Fibroblast of skin of abdomen (primary cell): ENCODE measurements around the gene RABGGTA.

Source experiments
- DNase-seq: peaks from one replicate; pipeline ENCODE4 v3.0.0-alpha.2; 2013

The RABGGTA gene

DNA sequence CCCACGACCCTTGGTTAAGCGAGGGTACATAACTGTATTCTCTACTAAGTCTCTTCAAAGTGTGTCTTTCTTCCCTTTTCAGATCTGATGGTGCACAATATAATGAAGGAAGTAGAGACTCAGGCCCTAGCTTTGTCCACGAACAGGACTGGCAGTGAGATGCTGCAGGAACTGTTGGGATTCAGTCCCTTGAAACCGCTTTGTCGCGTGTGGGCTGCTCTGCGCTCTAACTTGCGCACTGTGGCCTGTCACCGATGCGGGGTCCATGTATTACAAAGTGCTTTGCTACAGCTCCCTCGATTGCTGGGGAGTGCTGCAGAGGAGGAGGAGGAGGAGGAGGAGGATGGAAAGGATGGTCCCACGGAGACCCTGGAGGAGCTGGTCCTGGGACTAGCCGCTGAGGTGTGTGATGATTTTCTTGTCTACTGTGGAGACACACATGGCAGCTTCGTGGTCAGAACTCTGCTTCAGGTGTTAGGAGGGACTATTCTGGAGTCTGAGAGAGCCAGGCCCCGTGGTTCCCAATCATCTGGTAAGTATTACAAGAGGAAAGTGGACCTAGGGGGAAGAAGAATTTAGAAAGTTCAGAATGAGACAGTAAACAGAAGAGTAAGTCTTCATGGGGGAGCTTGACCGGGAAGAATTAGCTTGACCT lies 29.1 kb upstream of the RABGGTA start:
- DNase-seq, result no peak

DNA sequence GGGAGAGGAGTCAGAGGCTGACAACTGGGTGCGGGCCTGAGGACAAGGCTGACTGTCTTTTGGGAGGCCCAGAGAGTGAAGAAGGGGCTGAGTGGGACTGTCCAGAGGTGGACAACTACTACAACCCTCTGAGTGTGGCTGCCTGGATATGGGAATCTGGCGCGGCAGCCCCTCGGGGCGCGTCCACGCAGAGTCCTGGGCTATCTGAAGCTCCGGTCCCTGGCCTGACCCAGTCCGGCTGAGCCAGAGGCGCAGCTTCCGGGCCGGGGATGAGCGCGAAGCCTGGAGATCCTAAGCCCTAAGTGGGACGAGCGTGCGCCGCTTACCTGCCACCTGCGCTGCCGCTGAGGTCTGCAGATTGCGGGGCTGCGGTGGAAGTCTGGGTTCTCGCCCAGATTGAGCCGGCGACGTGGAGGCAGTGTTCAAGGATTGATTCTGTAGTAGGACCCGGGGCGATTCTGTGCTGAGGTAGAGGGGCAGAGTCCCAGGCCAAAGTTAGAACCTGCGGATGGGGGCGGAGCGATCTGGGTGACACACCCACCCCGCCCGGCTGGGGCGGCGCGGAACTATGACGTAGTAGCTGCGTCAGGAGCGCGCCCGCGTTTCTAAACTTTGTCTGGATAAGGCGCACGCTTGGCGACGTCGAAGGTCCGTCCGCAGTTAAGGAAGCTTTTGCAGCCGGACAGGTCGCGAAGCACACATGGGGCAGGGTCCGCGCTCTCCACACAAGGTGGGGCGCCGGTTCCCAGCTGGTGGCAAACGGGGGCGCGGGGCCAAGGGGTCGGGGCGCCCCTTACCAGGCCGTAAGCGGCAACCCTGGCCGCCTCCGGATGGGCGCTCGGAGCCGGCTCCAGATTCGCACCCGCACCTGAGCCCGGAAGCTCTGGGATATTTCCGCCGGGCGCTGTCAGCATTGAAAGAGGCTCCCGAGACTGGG lies 28.1 kb upstream of the RABGGTA start, which contains the start of the genes DHRS1 and NOP9:
TSS of gene DHRS1 (minus strand) at position 526 of the 937 bp plus-strand sequence. CDS start 674 bp downstream, outside the sequence.
TSS of gene NOP9 (plus strand) at position 596 of the 937 bp plus-strand sequence. CDS start at position 701, 105 bp downstream.
- peak; percentile 86 for DNase-seq

DNA sequence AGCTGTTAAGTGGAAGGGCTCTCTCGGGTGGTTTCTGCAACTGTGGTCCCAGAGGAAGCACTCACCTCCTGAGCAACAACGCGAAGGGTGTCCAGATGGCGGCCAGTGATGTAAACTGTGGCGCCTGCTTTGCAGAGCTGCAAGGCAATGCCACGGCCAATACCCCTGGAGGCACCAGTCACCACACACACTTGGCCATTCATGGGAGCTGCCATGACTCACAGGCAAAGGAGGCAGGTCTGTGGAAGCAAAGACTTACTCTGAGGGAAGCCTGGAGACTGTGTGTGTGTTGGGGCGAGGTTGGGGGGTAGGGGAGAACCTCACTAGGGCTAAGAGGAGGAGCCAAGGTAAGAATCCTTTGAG lies 27.5 kb upstream of the RABGGTA start:
- DNase-seq, result peak; percentile 51

DNA sequence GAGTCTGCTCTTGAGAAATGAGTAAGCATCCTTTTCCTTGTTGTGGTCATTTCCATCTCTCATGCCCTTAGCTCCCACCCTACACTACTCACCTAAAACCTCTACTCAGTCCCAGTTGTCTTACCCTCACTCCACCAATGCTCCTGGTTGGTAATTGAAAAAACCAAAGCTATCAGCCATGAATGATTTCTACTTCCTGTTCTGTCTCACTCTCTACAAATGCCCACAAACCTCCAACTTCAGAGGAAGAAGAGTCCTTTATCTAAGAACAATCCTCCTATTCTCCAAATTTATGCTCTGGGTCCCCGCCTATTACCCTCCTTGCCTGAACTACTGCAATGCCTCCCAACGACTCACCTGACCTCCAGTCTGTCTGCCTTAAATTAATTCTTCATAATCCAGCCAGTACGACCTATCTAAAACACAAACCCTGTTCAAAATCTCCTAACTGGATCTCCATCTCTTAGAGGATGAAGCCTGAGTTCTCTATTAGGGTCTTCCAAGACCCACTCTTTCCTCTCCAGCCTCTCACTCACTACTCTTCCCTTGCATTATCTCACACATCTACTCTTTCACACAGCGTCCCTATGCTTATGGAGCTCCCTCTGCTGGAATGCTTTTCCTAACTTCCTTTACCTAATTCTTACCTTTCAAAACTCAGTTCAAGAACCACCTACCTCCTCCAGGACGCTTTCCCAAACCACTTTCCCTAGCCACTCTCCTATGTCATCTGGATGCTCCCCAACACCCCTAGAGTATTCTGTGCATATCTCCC lies 26.0 kb upstream of the RABGGTA start:
- DNase-seq, result peak; percentile 22

DNA sequence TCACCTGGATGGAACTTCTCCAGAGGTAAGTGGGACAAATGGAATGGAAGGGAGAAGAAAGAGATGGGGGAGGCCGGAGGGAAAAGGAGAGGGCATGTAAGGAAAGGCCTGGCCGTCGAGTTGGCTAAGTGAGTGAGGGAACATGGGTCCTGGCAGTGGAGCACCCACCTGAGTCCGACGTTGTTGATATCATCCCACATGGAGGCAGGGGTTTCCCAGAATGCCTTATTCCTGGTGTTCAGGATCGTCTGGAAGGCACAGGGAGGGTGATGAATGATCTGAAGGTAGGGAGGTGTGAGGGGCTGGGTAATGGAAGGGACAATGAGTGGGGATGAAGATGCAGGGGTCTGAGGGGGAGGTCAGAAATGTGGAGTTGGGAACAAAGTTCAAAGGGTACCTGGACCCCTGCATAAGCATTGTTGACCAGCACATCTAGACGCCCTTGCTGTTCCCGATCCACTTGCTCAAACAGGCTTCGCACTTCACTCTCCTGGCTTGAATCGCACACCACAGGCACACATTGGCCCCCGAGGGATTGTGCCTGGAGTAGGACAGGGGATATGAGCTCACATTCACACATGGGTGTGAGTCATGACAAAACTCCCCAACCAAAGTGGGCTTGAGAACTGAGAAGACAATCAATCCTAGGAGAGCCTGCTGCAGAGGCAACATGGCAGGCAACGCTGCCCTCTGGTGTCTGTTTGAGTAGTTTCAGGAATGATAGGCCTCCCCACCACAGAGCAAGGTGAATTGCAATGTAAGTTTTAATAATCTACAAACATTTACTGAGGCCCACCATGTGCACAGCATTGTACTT lies 25.2 kb upstream of the RABGGTA start:
- DNase-seq, result peak; percentile 93

DNA sequence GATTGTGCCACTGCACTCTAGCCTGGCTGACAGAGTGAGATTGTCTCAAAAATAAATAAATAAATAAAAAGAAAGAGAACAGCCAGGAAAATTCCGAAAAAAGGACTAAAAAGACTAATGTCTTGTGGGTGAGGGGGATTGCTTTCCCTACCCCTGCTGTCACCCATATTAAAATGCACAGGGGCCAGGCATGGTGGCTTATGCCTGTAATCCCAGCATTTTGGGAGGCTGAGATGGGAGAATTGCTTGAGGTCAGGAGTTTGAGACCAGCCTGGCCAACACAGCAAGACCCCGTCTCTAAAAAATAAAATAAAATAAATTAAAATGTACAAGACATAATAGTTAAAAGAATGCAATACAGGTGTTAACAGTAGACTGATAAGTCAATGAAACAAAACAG lies 22.1 kb upstream of the RABGGTA start:
- no peak for DNase-seq

DNA sequence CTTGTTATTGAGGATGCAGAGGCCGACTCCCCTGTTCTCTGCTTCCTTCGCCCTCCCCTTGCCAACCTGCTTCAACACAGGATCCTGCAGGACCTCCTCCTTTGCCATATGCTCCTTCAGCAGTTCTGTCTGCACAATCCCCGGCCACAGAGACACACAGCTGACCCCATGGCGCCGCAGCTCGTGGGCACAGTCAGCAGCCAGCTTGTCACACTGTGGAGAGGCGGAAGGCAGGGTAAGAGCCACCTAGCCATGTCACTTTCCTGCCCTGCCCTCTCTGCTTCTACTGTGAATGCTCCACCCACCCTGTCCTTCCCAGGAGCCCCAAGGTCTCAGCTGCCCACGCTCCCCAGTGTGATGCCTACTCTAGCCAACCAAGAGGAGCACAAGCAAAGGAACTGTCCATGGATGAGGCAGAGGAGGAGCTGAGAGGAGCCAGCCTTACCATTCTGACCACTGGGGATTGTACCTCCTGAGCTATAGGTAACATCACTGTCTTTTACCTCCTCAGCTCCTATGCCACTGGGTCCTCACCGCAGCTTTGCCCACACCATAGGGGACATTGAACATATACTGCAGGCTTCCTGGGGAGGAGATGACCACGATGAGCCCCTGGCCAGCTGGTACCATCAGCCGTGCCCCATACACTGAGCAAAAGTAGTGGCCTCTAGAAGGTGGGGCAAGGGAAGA lies 20.9 kb upstream of the RABGGTA start:
- DNase-seq, result no peak

DNA sequence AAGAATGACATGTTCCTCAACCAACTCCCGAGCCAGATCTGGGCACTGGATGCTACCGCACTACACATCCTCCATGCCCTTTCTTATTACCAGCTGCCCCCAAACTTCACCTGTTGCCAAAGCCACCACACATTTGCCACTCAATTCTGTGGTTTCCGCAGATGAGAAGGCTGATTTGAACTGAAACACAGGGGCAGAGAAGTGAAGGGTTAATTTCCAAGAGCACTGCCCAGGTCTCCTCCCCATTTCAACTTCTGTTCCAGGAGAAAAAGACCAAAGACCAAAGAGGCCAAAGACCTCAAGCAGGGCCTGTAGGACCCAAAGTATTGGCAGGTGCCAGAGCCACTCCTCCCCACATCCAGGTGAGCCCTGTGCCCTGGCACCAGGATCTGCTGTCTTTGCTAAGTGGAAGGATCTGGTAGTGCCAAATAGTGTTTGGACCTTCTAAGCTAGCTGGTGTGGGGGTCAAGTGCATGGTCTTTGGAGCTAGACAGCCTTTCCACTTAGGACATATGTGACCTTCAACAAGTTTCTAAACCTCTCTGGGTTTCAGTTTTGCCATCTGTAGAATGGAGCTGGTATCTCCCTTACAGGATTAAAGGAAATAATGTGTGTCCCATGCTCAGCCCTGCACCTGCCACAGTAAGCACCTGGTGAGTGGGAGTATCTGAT lies 20.2 kb upstream of the RABGGTA start:
- no peak for DNase-seq

DNA sequence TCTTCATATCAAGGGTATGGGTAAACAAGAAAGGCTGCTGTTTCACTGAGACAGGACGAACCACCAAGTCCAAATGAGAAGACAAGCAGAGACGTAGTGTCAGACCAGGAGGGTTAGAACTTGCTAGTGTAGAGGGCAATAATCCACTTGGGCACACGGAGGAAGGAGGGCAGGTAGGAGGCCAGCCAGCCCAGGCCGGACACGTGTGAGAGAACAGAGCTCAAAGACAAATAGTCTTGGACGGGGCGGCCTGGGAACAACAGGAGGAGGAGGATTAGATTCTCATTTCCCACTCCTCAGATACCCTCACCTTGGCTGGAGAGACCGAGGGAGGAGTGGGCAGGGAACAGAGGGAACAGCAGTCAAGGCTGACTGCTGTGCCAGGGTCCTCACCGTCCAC lies 19.3 kb upstream of the RABGGTA start:
- no peak for DNase-seq

DNA sequence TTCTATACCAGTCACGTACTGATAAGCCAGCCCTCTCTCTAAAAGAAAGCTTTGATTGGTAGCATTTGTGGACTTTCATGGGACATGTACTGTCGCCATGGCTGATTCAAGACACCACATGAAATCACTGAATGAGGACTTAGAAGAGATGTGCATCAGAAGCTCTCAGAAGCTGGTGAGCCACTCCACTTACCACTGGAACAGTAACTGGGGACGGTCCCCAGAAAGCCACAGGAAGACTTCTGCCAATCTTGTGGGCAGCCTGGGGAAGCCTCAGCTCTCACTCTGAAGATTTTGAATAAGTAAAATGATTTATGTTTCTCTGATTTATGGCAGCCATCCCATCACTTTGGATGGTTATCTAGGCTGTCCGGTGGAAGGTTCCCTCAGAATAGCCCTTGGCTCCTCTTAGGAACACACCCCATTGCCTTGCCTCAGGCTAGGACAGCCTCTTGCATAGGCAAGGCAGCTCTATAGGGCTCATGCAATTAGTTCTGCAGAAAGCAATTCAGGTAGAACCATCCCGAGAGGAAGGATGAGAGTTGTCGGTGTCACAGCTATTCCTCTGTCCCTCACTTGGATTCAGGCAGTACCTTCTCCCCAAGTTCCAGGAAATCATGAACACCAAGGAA lies 18.4 kb upstream of the RABGGTA start:
- DNase-seq, result no peak

DNA sequence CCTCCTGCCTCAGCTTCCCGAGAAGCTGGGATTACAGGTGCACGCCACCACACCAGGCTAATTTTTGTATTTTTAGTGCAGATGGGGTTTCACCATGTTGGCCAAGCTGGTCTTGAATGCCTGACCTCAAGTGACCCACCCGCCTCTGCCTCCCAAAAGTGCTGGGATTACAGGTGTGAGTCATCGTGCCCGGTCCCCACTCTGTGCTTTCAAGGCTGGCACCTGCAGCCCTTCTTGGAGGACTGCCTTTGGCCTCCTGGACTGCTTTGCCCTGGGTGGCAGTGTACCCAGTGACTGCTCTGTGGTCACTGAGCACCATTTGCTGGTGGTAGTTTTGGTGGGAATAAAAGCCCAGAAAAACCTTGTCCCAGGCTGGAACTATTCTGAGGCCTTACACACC lies 15.6 kb upstream of the RABGGTA start:
- DNase-seq, result no peak

DNA sequence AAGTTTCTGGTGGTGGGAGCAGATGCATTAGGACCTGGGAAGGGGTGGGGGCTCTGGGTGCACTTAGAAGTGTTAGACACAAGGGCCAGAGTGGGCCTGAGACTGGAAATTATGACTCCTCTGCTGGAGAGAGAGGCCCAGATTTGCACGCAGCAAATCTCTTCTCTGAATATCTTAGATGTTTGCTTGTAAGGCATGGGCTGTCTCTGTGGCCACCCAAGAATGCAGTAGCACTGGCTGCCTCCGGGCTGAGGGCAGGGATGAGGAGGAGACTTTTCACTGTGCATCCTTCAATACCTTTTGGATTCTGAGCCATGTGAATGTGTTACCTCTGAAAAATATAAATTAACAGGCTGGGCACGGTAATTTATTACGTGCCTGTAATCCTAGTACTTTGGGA lies 14.0 kb upstream of the RABGGTA start:
- DNase-seq, result no peak

DNA sequence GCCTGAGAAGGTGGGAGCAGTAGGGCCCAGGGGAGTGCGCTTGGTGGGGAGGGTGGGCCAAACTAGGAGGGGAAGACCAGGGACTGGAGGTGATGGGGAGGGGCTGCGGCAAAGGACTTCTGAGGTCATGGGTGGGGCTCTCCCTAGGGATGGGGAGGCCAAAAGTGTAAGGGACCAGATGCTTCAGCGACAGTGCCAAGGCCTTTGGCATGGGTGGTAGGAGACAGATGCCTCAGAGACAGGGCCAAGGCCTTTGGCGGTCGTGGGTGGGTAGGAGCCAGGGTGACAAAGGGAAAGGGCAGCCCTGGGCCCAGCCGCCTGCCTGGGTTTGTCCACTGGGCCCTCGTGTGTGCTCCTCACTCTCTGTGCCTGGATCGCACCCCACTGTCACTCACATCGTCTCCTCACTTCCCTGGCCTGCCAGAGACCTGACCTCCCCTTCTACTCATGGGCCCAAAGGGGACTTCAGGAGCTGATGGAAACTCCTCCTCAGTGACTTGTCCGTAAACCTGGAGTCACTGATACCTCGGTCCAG lies 13.2 kb upstream of the RABGGTA start:
- no peak for DNase-seq

DNA sequence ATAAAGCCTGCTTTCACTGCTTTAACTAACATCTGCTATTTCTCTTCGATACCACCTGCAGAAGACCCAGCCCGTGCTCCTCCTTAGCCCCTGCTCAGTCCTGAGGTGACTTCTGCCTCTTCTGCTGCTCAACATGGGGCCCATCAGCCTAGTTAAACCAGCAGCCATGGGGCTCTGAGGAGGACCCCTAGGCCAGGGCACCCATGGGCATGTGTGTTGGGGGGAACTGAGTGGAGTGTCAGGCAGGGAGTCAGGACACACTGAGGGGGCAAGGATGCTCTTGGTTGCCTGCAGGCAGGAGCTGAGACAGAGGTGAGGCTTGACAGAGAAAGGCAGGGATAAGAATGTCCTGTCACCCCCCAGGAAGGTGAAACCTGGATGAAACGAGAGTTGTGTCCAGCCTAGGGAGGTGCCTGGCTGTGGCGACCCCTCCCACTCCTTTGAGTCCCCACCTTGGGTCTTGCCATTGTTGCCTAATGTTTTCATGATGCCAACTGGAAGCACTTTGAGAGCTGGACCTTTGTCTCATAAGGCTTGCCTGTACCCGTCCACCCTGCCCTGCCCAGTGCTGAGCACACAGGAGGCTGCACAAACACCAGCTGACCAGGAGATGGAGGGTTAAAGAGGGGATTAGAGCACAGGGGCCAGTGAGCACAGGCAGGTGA lies 12.5 kb upstream of the RABGGTA start:
- no peak for DNase-seq

DNA sequence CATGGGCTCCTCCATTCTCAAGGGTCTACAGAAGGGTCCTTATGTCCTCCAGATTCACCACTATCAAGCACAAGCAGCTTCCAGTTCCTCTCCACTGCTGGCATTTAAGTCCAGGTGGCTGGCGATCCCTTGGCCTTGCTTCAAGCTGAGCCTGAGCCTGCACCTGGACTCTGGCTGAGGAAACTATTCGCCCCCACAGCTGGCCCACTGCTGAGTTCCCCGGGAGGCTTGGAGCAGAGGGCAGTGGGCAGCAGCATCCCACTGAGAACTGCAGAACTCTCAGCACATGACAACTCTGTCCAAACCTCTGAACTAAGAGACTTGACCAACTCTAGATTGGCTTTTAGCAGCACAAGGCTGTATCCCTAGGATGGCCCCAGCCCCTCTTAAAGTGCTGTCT lies 11.3 kb upstream of the RABGGTA start:
- DNase-seq, result no peak

DNA sequence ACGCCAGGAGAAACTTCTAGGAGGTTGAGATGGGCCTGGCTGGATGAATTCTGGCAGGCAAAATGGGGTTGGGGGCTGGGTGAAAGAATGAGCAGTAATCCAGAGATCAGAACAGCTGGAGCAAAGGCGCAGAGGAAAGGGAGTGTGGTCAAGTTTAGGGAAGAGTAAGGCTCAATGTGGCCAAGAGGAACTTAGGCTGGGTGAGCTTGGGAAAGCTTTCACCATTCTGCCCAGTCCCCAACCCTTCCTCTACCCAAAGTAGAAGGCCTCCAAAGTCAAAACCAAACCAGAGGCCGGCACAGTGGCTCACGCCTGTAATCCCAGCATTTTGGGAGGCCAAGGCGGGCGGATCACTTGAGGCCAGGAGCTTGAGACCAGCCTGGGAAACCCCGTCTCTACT lies 10.2 kb upstream of the RABGGTA start:
- DNase-seq, result no peak

DNA sequence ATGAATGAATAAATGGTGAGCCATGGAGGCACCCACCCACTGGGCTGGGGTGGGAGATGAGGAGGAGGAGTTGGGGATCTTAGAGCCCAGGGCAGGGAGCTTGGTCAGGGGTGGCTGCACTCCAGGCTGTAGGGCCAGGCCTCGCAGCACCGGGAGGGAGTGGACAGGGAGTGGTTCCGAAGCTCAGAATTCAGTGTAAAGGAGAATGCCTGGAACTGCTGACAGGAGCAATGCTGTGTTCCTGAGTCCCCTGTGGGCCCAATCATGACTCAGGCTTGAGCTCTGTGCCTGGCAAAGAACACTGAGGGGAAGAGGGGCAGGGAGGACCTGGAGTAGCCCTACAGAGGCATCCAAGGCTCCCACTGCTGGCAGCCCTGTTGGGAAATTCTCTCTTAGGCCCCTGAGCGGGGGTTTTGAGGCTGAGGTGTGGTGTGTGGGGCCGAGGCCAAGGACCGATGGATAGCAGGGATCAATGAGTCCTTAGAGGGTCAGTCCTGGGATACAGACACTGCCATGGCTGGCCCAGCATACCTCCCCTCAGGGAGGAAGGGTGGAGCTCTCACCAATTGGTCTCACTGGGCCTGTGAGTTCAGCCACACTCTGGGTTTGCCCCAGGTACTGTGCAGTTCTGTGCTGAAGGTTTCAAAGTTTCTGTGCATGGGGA lies 9.5 kb upstream of the RABGGTA start:
- DNase-seq, result no peak

DNA sequence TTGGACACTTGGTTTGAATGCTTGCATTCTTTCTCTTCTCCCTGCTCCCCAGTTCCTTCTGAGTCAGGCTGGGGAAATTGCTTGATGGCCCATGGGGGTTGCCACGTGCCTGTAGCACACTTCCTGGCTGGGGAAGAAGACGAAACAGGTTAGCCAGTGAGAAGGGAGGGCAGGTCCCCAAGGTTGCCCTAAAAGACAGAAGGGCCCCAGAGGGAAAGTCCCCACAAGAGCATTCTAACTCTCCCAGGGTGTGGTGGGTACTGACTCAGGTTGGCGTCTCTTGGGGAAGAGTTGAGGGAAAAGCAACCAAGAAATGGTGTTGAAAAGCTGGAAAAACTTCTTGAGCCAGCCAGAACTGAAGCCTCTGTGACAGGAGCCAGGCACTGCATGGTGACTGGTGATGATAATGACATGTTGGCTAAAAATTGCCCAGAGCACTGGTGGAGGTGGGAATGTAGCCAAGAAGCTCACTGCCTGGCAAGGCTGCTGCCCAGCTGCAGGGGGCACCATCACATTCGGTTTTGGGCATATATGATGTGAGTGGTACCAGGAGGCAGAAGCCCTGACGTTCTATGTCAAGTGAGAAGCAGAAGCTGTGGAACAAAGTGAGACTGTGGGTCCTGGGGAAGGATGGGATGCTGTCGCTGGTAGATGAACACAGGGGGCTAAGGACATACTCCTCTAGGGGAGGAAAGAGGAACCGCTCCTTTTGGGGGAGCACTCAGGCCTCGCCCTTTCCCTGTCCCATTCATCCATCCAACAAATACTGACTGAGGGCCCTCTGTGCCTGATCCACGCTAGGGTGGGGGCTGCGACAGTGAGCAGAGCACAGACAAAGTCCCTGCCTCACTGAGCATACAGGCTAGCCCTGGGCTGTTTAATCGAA lies 8.1 kb upstream of the RABGGTA start:
- DNase-seq, result no peak
